Measurements from ENCODE around the gene GOLGA2. TPM values are rescaled to one million over a fixed set of nuclear protein-coding genes. Genes with fewer than 3 reads are reported as not detected.

GOLGA2 gene
- total RNA-seq, 1 experiment from 2014 or later = 37.9 TPM

GRCh38 chr9:128260340-128260739 is 15.5 kb downstream of the GOLGA2 start:
- no peak for DNase-seq (ENCODE audit: low spot score)
- in situ Hi-C loops (cut with HindIII; ENCODE audit: low sequenced_read_pairs) = no loop called here

DNA sequence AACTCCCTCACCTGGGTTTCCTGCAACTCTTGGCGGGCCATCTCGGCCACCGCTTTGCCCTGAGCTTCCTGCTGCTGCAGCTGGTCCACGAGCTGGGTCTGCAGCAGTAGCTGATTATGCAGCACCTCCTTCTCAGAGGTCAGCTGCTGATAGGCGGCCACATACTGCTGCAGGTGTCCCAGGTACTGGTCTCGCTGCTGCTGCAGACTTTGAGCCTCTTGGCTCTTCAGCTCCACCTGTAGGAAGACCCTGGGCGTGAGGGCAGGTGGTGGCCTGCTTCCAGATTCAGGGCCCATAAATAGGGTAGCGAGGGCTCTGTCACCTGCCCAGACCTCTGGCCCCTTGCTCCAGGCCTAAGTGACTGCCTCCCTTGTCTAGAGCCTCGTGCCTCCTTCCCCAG is 16.7 kb downstream of the GOLGA2 start:
- in situ Hi-C loops (cut with HindIII; ENCODE audit: low sequenced_read_pairs) = no loop called here
- no peak for DNase-seq (ENCODE audit: low spot score)

DNA sequence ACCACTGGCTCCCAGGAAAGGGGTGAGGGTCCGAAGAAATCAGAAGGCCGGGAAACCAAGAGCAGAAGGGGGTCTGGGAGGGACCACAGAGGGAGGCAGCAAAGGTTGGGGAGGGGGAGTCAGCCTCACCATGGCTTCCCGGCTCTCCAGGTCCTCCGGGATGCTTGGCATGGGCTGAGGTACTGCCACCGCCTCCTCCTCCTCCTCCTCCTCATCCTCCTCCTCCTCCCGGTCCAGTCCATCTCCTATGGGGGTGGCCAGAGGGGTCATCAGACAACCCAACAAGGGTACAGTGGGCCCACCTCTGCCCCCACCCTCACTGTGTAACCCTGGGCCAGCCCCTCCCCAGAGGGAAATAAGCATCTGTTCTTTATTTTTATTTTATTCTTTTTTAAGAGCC is 17.5 kb downstream of the GOLGA2 start:
- in situ Hi-C loops (cut with HindIII; ENCODE audit: low sequenced_read_pairs) = no loop called here

GRCh38 chr9:128257907-128258306 is 17.9 kb downstream of the GOLGA2 start:
- DNase-seq (ENCODE audit: low spot score) = no peak
- in situ Hi-C loops (cut with HindIII; ENCODE audit: low sequenced_read_pairs) = no loop called here

More for the DNA sequence above, 17.5 kb downstream of the GOLGA2 start:
- no peak for DNase-seq (ENCODE audit: low spot score)

GRCh38 chr9:128257086-128257825 is 18.6 kb downstream of the GOLGA2 start:
- in situ Hi-C loops (cut with HindIII; ENCODE audit: low sequenced_read_pairs) = no loop called here
- DNase-seq (ENCODE audit: low spot score) = peak; percentile 83

DNA sequence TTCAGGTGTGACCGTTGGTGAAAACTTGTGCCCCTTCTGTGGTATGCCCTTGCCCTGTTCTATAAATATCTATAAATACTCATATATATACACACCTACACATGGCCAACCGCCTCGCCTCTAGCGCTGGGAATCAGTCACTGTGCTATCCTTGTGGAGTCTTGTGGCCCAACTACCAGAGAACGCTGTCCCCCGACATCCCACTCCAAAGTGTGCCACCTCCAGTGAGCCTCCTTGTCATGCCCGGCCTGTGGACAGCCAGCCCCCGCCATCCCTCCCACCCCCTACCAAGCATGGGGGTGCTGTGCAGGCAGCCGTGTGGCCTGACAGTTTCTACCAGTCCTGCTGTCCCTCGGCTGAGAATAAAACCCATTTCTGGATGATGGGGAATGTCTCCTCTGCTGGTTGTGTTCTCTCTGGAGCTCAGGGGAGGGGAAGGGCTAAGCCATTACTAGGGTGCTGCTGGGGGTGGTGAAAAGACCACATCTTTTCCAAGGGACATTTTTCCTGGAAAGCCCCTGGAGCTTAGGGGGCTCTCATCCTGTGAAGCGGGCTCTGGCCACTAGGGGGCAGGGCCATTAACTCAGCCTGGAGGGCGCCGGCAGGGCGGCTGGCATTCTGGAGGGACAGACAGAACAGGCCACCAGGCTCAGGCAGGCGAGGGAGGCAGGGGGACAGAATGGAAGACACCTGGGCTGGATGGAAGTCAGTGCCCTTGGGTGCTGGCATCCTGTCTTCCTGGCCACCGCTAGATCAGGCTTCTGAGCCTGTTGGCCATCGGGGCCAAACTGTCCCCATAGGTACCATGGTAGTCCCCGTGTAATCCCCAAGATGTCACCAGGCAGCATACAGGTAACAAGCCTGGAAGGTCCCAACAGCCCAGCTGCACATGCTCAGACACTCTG is 20.7 kb downstream of the GOLGA2 start:
- DNase-seq (ENCODE audit: low spot score) = peak; percentile 76
- in situ Hi-C loops (cut with HindIII; ENCODE audit: low sequenced_read_pairs) = no loop called here

- DNase-seq (ENCODE audit: low spot score) = no peak
- in situ Hi-C loops (cut with HindIII; ENCODE audit: low sequenced_read_pairs) = no loop called here
These were observed 21.4 kb downstream of the GOLGA2 start for GRCh38 chr9:128254362-128254761.

DNA sequence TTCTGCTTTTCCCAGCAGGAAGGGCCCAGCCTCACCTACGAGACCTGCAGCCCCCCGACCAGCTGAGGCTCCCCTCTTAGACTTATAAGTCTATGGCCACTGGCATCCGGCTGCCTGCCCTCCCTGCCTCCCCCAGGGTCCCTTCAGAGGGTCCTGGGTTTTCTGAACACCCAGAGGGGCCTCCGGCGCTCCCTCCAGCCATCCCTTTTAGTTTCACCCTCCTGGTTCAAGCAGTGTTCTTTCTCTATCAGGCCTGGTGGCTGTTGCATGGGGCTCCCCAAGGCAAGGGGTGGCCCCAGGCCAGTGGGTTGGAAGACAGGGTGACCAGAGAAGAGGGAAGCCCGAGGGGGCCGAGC is 21.8 kb downstream of the GOLGA2 start:
- DNase-seq (ENCODE audit: low spot score) = no peak
- in situ Hi-C loops (cut with HindIII; ENCODE audit: low sequenced_read_pairs) = no loop called here

DNA sequence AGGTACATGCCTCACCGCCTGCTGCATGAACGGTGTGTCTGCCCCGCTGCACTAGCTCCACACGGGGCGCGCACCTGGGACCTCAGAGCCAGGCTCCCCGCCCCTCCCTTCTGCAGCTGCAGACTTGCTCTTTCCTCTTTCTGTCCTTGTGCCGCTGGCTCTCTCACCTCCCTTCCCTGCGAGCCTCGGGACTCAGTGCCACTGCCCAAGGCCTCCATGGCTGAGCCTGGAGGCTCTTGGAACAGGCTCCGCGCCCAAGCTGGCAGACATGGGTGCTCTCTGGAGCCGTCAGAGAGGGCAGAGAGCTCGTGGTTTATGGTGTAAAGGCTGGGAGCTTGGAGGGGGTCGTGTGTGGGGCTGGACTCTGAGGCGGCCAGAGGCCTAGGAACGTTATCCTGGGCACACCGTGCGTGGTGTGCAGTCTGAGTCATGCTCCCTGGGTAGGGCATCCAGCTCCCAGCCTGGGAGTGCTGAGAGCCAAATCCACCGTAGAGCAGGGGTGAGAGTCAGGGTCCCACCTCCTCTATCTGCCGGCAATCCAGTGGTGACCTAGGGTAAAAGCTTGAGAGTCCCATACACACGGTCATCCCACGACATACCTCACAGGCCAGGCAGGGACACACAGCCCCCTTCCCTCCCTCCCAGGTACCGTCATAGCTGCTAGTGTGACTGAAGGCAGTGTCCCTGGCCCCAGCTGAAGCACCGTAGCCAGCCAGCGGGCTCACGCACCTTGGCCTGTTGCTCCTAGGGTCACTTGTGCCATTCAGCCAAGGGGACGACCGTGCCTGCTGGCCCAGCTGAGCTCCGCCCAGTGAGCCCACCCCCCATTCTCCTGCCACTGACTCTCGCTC is 22.4 kb downstream of the GOLGA2 start:
- no peak for DNase-seq (ENCODE audit: low spot score)
- in situ Hi-C loops (cut with HindIII; ENCODE audit: low sequenced_read_pairs) = no loop called here

- no peak for DNase-seq (ENCODE audit: low spot score)
- in situ Hi-C loops (cut with HindIII; ENCODE audit: low sequenced_read_pairs) = no loop called here
These were observed 23.3 kb downstream of the GOLGA2 start for GRCh38 chr9:128252317-128253139.

- DNase-seq (ENCODE audit: low spot score) = peak; percentile 70
- in situ Hi-C loops (cut with HindIII; ENCODE audit: low sequenced_read_pairs) = no loop called here
These were observed 24.1 kb downstream of the GOLGA2 start for GRCh38 chr9:128251732-128252100.

GRCh38 chr9:128250839-128251731 is 24.7 kb downstream of the GOLGA2 start:
- in situ Hi-C loops (cut with HindIII; ENCODE audit: low sequenced_read_pairs) = no loop called here
- DNase-seq (ENCODE audit: low spot score) = no peak

DNA sequence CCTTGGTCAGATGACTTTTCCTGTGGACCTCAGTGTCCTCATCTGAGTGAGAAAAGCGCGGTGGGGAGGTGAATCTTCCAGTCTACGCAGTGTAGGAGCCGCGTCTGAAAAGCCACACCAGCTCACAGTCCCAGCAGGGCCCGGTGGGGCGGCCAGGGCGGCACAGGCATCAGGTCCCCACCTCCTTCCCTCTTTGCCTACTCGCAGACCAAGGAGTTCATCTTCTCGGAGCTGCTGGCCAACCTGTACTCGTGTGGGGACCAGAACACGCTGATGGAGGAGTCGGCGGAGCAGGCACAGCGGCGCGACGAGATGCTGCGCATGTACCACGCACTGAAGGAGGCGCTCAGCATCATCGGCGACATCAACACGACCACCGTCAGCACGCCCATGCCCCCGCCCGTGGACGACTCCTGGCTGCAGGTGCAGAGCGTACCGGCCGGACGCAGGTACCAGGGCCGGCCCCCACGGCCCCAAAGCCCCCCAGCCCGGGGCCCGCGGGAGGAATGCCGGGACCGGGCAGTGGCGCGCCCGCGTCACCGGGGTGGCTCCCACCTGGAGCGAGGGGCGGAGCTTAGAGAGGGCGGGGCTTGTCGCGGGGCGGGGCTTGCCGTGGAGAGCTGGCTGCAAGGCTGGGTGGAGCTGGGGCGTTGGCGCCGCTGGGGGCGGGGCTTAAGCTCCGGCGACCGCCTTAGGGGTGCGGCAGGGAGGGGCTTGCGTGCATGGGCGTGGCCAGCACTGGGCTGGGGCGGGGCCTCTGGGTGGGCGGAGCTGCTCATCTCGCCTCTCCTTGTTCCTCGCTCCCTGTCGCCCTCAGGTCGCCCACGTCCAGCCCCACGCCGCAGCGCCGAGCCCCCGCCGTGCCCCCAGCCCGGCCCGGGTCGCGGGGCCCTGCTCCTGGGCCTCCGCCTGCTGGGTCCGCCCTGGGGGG is 25.6 kb downstream of the GOLGA2 start:
- in situ Hi-C loops (cut with HindIII; ENCODE audit: low sequenced_read_pairs) = no loop called here
- DNase-seq (ENCODE audit: low spot score) = peak; percentile 50

DNA sequence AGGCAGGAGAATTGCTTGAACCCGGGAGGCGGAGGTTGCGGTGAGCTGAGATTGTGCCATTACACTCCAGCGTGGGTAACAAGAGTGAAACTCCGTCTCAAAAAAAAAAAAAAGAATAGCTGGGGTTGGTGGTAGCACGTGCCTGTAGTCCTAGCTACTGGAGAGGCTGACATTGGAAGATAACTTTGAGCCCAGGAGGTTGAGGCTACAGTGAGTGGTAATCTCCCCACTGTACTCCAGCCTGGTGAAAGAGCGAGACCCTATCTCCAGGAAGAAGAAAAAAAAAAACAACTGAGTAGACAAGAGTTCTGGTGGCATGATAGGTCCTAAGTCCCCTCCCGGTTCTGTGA is 26.3 kb downstream of the GOLGA2 start:
- DNase-seq (ENCODE audit: low spot score) = no peak
- in situ Hi-C loops (cut with HindIII; ENCODE audit: low sequenced_read_pairs) = no loop called here

- no peak for DNase-seq (ENCODE audit: low spot score)
- in situ Hi-C loops (cut with HindIII; ENCODE audit: low sequenced_read_pairs) = no loop called here
These were observed 28.5 kb downstream of the GOLGA2 start for GRCh38 chr9:128247226-128247803.

GRCh38 chr9:128246471-128246870 is 29.3 kb downstream of the GOLGA2 start:
- no peak for DNase-seq (ENCODE audit: low spot score)
- in situ Hi-C loops (cut with HindIII; ENCODE audit: low sequenced_read_pairs) = no loop called here

Data from G401 (cell line).